GM18858 (cell line): ENCODE measurements around the gene SH2D3C.

Source experiments
- ATAC-seq: cut with Tn5 transposase; IDR thresholded peaks from one replicate; pipeline ENCODE4 v1.9.1; 2021; ENCODE audit not compliant: unreplicated experiment

Gene SH2D3C, protein sequence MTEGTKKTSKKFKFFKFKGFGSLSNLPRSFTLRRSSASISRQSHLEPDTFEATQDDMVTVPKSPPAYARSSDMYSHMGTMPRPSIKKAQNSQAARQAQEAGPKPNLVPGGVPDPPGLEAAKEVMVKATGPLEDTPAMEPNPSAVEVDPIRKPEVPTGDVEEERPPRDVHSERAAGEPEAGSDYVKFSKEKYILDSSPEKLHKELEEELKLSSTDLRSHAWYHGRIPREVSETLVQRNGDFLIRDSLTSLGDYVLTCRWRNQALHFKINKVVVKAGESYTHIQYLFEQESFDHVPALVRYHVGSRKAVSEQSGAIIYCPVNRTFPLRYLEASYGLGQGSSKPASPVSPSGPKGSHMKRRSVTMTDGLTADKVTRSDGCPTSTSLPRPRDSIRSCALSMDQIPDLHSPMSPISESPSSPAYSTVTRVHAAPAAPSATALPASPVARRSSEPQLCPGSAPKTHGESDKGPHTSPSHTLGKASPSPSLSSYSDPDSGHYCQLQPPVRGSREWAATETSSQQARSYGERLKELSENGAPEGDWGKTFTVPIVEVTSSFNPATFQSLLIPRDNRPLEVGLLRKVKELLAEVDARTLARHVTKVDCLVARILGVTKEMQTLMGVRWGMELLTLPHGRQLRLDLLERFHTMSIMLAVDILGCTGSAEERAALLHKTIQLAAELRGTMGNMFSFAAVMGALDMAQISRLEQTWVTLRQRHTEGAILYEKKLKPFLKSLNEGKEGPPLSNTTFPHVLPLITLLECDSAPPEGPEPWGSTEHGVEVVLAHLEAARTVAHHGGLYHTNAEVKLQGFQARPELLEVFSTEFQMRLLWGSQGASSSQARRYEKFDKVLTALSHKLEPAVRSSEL

DNA sequence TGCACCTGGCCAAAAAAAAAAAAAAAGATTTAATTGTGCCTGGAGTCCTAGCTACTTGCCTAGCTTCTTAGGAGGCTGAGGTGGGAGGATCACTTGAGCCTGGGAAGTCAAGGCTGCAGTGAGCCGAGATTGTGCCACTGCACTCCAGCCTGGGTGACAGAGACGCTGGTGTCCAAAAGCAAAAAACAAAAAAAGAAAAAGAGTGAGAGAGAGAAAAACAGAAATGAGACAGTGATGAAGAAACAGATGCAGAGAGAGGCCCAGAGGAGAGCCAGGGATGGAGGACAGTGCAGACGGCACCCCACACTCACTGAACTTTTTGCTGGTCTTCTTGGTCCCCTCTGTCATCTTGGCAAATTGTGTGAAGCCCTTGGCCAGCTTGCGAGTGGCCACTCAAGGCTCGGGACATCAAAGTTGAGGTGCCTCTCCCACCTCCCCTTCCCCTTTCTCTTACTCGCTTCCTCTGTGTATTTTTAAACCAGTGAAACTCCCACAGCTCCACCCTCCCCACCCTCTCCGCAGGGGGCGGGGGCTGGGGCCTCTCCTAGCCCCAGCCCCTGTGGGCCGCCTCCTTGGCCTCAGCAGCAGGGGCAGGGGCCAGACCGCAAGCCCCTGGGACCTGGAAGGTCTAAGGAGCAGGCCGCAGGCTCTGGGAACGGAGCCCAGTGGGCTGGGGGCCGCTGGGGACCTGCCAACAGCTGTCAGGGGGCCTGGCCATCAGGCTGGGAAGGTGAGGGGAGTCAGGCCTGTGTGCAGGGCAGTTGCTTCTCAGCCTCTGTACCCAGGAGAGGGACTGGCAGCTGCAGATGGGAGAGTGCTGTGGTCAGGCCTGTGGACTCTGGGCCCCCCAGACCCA lies at the start of gene SH2D3C:
TSS of gene SH2D3C (minus strand) at position 387 of the 856 bp plus-strand sequence. CDS start at position 348, 39 bp downstream.
- peak; percentile 18 for ATAC-seq

DNA sequence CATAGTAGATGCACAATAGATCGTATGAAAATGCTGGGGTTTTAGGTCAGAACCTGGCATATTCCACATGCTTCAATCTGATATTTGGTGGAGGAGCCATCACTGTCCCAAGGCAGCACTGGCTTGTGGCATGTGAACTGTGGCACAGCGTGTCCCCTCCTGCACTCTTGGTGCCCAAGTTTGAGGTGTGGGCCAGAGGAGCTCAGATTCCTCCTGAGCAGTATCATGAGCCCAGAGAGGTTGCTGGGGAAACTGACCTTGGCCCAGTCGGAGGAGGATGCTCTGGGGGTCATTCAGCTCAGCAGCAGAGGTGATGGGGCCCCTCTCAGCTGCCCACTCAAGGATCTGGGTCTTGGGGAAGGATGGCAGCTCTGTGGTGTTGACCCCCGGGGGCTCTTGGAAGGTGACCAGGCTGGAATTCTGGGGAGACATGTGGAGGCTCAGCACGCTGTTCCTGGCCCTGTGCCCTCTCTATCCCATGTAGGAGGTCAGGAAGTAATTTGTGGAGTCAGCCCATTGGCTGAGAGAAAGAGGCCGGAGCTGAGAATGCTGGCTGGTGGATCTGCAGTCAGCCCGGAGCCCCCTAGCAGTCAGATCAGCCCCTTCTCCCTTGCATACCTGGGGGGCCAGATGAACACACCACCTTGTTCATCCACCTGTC lies 47.9 kb upstream of the SH2D3C start:
- ATAC-seq, result no peak

DNA sequence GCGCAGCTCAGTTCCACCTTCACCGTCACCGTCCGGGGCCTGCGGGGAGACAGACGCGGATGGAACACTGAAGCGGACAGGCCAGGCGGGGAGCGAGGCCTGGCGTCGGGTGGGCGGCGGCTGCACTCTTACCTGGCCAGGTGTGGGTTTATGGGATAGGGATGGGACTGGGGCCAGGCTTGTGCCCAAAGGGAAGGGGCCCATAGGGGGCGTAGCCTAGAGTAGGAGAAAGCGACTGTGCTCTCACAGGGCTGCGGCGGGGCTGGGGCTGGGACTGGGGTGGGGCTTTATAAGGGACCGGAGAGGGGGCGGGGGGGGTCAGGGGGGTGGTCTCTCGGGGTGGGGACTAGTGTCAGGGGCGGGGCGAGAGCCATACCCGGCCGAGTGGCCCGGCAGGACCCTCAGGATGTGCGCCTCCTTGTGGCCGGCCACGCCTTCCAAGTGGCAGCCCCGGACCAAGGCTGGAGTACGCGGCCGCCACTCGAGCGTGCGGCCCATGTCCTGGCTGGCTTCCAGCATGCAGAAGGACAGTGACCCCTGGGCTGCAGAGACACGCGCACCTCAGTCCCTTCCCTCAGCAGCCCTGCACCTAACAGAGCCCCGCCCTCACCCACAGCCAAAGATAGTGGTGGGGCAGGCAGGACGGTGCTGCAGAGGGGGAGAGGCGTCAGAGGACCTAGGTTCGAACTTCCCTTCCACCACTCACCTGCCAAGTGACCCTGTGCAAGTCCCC lies 47.0 kb upstream of the SH2D3C start:
- ATAC-seq, result no peak

DNA sequence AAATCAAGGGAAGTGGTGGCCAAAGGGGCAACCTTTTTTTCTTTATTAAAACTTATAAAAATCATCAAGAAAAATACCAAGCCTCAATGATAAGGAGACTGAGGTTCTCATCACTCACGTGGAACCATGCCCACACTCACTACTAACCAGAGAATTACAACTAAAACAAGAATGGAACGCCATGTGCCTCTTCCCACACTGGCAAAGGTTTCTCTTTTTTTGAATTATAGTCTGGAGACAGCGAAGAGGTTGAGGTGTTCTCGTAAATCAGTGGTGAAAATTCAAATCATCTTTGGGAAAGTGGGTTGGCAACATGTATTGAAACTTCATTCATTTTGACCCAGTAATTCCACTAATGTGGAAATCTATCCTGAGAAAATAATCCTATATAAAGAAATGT lies 43.6 kb upstream of the SH2D3C start:
- ATAC-seq, result no peak

DNA sequence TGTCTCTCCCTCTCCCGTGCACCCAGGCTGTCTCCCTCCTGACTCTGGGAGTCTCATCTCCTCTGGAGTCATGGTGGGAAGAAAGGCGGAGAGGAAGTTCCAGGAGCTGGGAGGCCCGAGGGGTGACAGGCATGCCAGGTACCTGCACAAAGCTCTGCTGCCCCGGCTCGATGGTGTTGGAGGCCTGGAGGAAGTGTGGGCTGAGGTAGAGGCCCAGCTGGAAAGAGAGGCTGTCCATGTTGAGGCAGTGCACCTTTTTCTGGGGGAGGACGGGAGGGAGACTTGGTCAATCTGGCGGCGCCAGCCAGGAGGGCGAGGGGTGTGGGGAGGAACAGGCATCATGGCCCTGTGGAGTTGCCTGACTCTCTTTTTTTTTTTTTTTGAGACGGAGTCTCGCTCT lies 40.1 kb upstream of the SH2D3C start:
- no peak for ATAC-seq

DNA sequence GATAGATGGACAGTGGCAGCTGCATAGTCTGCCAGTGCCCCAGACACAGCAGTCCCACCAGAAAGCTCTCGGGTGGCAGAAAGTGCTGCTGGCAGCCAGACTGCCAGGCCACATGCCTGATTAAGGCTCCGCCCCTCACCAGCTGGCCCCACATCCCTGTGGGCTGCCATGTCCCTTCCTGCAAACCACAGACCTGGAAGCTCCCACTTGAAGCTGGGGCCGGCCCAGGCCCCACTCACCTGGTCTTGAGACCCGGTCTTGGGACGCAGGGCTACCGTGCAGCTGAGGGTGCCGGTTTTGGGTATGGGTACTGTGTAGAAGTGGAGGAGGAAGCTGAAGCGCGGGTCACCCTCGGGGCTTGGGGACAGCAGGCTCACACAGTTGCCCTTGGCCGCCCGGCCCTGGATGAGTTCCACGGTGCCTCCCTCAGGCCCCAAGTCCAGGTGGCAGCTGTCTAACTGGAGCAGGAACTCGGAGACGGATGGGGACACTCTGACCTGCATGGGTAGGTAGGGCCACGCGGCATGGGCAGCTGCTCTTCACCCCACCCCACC lies 39.5 kb upstream of the SH2D3C start:
- ATAC-seq, result no peak

DNA sequence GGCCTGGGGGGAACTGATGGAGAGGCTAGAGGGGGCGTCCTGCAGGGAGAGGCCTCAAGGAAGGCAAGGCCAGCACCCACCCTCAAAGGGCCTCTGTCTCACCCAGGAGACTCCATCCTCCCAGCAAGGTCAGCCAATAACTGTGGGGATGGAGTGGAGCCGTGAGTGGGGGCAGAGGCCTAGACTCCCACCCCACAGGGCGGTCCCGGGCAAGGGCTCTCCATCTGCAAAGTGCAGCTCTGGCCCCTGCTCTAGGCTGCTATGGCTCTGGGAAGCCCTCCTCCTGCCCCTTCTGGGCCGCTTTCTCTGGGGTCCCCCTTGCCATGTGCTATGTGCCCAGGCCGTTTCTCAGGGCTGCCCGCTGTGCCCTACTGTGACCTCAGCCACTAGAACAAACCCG lies 38.3 kb upstream of the SH2D3C start:
- no peak for ATAC-seq

DNA sequence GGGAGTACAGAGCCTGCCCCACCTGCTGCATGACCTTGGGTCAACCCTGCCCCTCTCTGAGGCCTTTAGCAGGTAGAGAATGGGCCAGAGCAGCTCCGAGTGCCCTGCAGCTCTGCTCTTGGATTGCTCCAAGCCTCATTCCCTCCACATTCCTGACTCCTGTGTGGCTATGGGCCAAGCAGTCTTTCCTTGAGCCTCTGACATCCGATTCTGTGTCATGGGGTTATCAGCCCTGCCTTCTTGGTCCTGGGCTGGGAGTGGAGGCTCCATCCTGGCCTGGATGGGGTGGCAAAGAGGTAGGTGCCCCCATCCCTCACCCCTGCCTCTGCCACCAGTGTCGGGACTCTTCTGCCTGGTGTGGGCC lies 37.9 kb upstream of the SH2D3C start:
- no peak for ATAC-seq

DNA sequence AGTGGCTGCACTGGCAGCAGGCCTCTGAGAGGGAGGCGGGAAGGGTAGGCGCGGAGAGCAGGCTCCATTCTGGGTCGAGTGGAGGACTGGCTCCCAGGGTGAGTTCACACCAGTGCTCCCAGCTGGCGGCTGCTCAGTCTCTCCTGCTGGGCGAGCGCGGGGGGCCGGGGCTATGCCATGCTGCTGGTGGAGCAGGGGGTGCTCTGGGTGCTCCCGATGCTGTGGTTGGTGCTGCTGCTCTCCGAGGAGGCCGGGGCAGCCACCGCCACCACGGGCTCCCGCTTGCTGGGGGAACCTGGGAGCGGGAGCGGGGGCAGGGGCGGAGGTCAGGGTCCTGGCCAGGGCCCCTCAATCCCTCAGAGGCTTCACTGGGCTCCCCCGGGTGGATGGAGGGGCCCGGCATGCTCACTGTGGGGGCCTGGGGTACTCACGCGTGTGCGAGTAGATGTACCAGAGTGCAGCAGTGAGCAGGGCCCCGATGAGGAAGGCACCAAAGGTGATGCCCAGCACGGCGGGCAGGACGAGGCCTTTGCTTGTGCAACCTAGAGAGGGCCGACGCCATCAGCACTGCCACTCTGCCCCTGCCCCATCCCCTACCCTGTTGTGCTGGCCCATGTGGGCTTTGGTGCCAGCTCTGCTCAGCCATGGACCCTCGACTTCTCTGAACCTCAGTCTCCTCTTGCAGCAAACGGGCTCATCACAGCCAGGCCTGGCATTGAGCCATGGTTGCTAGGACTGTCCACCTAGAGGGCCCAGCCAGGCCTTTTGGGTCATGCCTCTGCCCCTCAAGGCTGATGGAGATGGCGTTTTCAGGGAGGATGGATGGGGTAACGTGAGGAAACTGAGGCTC lies 37.3 kb upstream of the SH2D3C start:
- ATAC-seq, result no peak

DNA sequence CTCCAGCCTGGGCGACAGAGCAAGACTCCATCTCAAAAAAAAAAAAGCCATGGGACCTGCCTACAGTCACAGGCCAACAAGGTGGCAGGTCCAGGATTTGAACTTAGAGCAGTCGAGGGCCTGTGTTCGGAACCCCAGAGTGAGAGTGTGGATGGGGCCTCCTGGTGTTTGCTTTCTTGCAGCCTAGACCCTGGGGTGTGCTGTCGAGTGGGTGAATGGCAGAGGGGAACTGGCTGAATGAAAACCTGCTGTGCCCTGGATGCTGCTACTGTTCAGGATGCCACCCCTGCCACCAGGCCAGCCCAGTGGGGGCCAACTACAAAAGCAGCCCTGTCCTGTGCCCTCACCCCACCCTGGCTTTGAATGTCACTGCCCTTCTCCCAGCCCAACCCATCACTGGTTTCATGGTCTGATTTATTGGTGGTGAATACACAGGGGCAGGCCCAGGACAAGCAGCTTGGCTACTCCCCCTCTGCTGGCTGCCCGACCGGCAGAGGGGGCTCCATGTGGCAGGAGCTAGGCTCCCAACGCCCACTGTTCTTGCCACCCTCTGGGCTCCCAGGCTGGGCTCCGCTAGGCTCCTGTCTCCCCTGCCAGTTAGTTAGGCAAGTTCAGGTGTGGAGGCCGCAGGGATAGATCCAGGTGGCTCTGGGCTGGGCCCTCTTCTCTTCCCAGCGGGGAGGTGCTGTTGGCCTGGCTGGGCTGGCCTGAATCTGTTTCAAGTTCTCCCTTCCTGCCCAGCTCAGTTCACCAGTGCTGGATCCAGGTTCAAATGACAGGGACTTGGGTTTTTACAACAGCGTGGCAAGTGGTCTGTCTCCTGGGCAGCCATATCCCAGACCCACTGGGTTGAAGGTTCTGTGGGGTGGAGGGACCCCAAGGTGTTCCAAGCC lies 36.4 kb upstream of the SH2D3C start:
- ATAC-seq, result no peak

DNA sequence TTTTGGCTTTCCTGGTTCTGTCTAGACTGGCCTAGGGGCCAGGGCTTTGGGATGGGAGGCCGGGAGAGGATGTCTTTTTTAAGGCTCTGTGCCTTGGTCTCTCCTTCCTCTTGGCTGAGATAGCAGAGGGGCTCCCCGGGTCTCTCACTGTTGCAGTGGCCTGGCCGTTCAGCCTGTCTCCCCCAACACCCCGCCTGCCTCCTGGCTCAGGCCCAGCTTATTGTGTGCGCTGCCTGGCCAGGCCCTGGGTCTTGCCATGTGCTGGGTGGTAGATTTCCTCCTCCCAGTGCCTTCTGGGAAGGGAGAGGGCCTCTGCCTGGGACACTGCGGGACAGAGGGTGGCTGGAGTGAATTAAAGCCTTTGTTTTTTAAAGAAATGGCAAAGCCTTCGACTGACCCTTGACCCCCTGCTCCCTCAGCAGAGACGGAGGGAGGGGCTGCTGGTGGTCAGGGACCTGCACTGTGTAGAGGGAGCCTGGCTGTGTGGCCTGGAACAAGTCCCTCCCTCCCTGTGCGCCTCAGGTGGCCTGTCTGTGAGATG lies 35.3 kb upstream of the SH2D3C start:
- no peak for ATAC-seq

DNA sequence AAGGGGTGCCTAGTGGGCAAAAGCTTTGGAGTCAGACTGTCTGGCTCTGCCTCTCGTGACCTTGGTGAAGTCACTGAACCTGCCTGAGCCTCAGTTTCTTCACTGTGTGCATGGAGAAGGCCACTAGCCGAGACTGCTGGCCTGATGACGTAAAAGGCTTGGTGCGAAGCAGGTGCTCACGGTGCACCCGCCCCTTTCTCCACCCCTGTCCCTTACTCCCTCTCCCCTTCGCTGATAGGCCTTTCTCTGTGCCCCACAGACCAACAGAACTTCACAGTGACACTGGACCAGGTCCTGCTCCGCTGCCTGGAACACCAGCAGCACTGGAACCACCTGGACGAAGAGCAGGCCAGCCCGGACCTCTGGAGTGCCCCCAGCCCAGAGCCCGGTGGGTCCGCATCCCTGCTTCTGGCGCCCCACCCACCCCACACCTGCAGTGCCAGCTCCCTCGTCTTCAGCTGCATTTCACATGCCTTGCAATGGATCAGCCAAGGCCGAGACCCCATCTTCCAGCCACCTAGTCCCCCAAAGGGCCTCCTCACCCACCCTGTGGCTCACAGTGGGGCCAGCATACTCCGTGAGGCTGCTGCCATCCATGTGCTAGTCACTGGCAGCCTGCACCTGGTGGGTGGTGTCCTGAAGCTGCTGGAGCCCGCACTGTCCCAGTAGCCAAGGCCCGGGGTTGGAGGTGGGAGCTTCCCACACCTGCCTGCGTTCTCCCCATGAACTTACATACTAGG lies 34.6 kb upstream of the SH2D3C start:
- ATAC-seq, result no peak

DNA sequence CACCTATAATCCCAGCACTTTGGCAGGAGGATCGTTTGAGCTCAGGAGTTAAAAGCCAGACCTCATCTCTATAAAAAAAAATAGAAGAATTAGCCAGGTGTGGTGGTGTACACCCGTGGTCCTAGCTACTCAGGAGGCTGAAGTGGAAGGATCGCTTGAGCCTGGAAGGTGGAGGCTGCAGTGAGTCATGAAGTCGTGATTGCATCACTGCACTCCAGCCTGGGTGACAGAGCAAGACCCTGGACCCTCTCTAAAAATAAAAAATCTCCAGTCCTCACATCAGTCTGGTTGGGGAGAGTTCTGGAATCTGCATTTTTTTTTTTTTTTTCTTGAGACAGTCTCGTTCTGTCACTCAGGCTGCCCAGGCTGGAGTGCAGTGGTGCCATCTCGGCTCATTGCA lies 33.5 kb upstream of the SH2D3C start:
- ATAC-seq, result no peak

DNA sequence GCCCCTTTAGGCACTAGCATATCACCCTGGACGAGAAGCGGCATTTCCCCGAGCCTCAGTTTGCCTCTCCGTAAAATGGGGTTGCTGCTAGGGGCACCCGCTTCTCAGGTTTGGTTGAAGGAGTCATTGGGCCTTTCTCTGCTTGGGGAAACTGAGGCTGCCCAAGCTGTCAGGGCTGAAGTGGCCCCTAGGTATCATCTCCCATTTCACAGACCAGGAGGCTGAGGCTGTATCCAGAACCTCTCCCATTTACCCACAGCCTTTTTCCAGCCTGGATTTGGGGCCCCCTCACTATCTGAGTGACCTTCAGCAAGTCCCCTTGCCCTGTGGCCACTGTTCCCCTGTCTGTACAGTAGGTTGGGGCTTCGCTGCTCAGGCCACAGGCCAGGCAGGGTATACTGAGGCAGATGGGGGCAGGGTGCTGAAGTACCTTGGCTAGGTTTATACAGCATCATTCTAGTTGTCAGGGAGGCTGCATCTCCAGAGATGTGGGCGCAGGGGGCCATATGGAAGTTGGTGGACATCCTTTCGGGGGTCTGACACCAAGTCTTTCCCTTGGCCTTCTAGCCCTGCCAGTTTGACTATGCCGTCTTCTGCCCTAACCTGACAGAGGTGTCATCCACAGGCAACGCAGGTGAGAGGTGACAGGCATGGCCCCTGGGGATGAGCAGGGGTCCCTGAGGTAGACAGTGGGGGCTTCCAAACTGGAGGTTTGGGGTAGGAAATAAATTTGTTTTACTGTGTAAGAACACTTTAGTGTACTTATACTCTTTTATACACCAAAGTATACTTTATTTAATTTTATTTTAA lies 32.1 kb upstream of the SH2D3C start:
- no peak for ATAC-seq

DNA sequence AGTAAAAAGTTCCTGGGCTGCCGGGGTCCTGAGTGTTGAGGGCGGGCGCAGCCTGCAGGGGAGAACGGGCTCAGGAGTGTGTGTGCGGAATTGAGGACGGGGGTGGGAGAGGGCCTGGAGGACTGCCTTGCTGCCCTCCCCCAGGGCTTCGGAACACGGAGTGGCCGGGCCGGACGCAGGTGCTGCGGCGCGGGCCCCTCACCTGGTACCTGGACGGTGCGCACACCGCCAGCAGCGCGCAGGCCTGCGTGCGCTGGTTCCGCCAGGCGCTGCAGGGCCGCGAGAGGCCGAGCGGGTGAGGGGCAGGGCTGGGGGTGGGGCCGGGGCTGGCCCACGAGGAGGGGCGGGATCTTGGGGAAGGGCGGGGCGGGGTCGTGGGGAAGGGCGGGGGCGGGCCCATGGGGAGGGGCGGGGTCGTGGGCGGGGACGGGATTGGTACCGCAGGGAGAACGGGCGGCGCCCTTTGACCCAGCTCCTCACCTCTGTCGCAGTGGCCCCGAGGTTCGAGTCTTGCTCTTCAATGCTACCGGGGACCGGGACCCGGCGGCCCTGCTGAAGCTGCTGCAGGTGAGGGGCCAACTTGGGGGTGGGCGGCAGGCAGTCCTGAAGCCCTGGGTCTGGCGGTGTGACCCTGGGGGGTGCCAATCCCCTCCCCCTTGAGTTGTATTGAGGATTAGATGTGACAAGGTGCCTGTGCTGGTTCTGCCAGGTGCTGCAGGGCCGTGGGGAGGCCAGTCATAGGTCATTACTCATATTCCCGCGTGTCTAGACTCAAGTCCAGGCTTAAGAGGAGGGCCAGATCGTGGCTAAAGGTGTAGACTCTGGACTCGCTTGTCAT lies 31.3 kb upstream of the SH2D3C start:
- ATAC-seq, result no peak
